Esophagus squamous epithelium (tissue), 4 donors: Measurements from ENCODE around the gene SKA3.

ENCODE experiments used
- POLR2A ChIP-seq, 4 donors: fragments of 450-650 bp; IDR thresholded peaks; one replicate each; pipeline ENCODE4 v1.6.1; 2017; ENCODE audit warnings: antibody characterized with exemption in 4 of 4, mild to moderate bottlenecking in 4 of 4, moderate library complexity in 3 of 4
- TF ChIP-seq, protein P1 (sequence below), 6 experiments: fragments of 450-650 bp in 4 of 6; fragments of 200-600 bp in 2 of 6; sonication (generic) in 2 of 6; IDR thresholded peaks; one replicate each; pipeline ENCODE4 v1.5.1; 2016 to 2019; ENCODE audit warnings: antibody characterized with exemption in 6 of 6, mild to moderate bottlenecking in 4 of 6, moderate library complexity in 4 of 6

- TF ChIP-seq, protein P1, sequence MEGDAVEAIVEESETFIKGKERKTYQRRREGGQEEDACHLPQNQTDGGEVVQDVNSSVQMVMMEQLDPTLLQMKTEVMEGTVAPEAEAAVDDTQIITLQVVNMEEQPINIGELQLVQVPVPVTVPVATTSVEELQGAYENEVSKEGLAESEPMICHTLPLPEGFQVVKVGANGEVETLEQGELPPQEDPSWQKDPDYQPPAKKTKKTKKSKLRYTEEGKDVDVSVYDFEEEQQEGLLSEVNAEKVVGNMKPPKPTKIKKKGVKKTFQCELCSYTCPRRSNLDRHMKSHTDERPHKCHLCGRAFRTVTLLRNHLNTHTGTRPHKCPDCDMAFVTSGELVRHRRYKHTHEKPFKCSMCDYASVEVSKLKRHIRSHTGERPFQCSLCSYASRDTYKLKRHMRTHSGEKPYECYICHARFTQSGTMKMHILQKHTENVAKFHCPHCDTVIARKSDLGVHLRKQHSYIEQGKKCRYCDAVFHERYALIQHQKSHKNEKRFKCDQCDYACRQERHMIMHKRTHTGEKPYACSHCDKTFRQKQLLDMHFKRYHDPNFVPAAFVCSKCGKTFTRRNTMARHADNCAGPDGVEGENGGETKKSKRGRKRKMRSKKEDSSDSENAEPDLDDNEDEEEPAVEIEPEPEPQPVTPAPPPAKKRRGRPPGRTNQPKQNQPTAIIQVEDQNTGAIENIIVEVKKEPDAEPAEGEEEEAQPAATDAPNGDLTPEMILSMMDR (IDR thresholded peaks at IDR 0.05), result no peak
- no peak for TF ChIP-seq POLR2A (IDR thresholded peaks at IDR 0.05)
Observed at GRCh38 chr13:21149568-21149967, 26.8 kb downstream of the SKA3 start.
